Liver (tissue), 3 donors: Measurements from ENCODE around the gene DMAC1.

ENCODE experiments used
- GABPA ChIP-seq, 2 donors: IDR thresholded peaks in 1 of 2; conservative IDR thresholded peaks in 1 of 2; 2 replicates each; pipeline ENCODE4 v1.6.1; 2016; ENCODE audit warnings: antibody characterized with exemption in 2 of 2, mild to moderate bottlenecking in 1 of 2, moderate library complexity in 1 of 2
- HNF4G ChIP-seq: IDR thresholded peaks from 2 replicates; pipeline ENCODE4 v1.6.1; 2016; ENCODE audit warnings: antibody characterized with exemption
- YY1 ChIP-seq: IDR thresholded peaks from 2 replicates; pipeline ENCODE4 v1.6.1; 2016; ENCODE audit warnings: antibody characterized with exemption, mild to moderate bottlenecking
- TF ChIP-seq, protein P1 (sequence below): fragments of 150-350 bp; IDR thresholded peaks from 2 replicates; pipeline ENCODE4 v1.5.1; 2017; ENCODE audit warnings: improper control_type of control experiment, low read depth, low read length; ENCODE audit not compliant: missing input control
- donor health status: healthy.
- donor health status: healthy.

DNA sequence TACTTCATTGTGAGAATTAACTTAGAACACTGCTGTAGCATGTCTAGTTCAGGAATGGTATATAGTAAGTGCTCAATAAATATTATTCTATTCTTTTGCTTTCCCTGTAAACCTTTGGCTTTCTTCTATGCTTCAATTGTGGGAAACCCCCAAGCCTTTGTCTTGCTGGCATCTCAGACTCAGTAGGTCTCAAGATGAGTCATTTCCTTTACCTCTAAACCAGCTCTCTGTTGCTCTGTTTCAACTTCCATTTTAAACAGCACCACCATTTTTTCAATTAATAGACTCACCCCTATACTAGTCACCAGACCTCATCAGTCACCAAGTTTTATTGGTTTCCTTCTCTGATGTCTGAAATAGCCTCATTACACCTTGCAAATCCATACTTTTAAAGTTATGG, 43.5 kb downstream of the DMAC1 start:
- TF ChIP-seq, protein P1, sequence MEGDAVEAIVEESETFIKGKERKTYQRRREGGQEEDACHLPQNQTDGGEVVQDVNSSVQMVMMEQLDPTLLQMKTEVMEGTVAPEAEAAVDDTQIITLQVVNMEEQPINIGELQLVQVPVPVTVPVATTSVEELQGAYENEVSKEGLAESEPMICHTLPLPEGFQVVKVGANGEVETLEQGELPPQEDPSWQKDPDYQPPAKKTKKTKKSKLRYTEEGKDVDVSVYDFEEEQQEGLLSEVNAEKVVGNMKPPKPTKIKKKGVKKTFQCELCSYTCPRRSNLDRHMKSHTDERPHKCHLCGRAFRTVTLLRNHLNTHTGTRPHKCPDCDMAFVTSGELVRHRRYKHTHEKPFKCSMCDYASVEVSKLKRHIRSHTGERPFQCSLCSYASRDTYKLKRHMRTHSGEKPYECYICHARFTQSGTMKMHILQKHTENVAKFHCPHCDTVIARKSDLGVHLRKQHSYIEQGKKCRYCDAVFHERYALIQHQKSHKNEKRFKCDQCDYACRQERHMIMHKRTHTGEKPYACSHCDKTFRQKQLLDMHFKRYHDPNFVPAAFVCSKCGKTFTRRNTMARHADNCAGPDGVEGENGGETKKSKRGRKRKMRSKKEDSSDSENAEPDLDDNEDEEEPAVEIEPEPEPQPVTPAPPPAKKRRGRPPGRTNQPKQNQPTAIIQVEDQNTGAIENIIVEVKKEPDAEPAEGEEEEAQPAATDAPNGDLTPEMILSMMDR, result no peak
- TF ChIP-seq YY1, result no peak
- no peak for TF ChIP-seq GABPA (IDR thresholded peaks at IDR 0.05 in 1 of 2, conservative IDR thresholded peaks at IDR 0.05 in 1 of 2)
- TF ChIP-seq HNF4G, result no peak
